ENCODE results near the gene DTYMK.
"Not testable (repeated sequence)": the region's sequence is repeated elsewhere in the genome, so short reads cannot be mapped to it uniquely, and the experiment has no call there.

Gene DTYMK, protein sequence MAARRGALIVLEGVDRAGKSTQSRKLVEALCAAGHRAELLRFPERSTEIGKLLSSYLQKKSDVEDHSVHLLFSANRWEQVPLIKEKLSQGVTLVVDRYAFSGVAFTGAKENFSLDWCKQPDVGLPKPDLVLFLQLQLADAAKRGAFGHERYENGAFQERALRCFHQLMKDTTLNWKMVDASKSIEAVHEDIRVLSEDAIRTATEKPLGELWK

GRCh38 chr2:241686650-241687425, at the start of gene DTYMK:
DTYMK (minus strand) TSS chr2:241686815; CDS start chr2:241686783, 32 bp downstream.
- peak; percentile 63 for DNase-seq (ENCODE audit: low read depth, low spot score)

GRCh38 chr2:241736111-241736510, 49.5 kb upstream of the DTYMK start:
- no peak for DNase-seq (ENCODE audit: low read depth, low spot score)

DNA sequence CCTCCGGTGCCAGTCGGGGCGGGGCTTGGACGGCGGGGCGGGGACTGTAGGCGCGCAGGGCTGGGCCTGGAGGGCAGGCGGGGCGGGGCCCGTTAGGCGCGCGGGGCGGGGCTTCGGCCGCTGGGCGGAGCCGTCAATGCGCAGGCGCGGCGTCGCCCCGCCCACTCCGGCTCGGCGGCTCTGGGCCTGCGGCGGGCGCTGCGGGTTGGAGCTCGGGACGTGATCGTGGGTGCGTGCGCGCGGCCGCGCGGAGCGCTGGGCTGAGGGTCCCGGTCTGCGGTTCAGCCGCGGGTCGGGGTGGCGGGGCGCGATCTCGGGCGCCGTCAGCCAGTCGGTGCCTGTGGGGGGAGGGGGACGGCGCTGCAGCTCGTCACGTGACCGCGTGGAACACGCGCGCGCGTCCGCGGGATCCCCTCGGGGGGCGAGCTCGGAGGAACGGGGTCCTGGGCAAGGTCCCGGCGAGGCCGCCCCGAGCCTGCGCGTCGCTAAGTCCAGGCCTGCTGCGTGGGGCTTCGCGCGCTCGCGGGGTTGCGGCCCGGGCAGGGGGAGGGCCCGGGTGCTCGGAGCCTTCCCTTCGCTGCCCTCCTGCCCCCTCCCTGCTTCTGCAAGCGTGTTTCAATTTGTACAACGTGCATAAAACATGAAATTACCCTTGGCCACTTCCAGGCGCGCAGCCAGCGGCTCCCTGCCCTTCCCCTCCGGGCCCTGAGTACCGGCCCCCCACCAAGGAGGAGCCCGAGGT, 48.0 kb upstream of the DTYMK start, which contains the start of gene D2HGDH:
TSS of gene D2HGDH (plus strand) at position 164 of the 742 bp plus-strand sequence. CDS start 595 bp downstream, outside the sequence.
- no peak for DNase-seq (ENCODE audit: low read depth, low spot score)

DNA sequence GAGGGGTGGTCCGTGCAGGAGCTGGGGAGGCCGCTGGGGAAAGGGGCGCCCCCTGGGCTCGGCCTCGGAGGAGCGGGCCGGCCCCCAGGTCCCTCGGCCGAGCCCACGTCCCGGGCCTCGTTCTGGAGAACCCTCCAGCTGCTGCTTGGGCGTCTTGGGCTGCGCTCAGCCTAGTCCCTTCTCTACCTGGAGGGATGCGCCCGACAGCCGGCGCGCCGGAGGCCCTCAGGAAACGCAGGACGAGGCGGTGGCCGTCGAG, 47.5 kb upstream of the DTYMK start:
- no peak for DNase-seq (ENCODE audit: low read depth, low spot score)

GRCh38 chr2:241733391-241734207, 47.0 kb upstream of the DTYMK start:
- DNase-seq (ENCODE audit: low read depth, low spot score), result no peak

GRCh38 chr2:241732513-241733186, 46.0 kb upstream of the DTYMK start:
- not testable (repeated sequence) for DNase-seq (ENCODE audit: low read depth, low spot score)

DNA sequence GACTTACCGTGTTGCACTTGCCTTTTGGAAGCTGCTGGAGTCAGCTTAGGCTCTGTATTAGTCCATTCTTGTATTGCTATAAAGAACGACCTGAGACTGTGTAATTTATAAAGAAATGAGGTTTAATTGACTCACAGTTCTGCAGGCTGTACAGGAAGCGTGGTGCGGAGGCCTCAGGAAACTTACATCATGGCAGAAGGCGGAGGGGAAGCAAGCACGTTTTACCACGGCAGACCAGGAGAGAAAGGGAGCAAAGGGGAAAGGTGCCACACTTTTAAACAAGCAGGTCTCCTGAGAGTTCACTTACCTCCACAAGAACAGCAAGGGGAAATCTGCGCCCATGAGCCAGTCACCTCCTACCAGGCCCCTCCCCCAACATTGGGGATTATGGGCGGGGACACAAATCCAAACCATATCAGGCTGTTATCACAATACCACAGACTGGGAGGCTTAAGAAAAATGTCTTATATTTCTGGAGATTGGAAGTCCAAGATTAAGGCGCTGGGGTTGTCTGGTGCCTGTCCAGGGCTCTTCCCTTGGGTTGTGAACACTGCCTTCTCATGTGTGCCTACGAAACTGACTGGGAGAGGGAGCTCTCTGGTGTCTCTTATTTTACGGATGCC, 44.2 kb upstream of the DTYMK start:
- DNase-seq (ENCODE audit: low read depth, low spot score), result no peak

DNA sequence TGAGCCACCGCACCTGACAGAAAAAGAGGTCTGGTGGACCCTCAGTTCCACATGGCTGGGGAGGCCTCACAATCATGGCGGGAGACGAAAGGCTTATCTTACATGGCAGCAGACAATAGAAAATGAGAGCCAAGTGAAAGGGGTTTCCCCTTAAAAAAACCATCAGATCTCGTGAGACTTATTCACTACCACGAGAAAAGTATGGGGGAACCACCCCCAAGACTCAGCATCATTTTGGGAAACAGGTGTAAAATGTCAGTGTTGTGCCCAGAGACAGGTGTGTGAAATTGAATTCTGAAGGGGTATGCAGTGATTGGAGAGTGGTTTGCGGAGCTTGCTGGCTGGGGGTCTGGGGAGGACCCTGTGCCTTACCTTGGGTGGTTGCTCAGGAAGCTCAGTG, 43.3 kb upstream of the DTYMK start:
- no peak for DNase-seq (ENCODE audit: low read depth, low spot score)

- no peak for DNase-seq (ENCODE audit: low read depth, low spot score)
Observed at GRCh38 chr2:241728627-241729026, 42.0 kb upstream of the DTYMK start.

DNA sequence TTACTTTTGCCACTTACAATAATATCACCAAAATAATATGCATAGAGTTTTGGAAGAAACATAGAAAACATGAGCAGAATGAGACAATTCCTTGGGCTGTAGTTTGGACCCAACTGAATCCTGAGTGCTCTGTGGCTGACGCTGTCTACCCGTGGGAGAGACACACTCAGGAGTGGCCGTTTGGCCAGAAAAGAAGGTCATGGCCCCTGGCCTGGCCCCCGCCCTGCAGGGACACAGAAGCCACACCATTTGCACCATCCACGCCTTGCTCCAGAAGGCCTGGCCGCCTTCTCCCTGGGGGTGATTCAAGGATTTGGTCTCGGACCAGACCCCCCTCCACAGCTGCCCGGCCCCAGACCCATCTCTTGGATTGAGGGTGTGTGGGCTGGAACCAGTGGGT, 41.4 kb upstream of the DTYMK start:
- DNase-seq (ENCODE audit: low read depth, low spot score), result no peak

GRCh38 chr2:241726459-241726858, 39.8 kb upstream of the DTYMK start:
- DNase-seq (ENCODE audit: low read depth, low spot score), result no peak

GRCh38 chr2:241724975-241725870, 38.6 kb upstream of the DTYMK start:
- no peak for DNase-seq (ENCODE audit: low read depth, low spot score)

DNA sequence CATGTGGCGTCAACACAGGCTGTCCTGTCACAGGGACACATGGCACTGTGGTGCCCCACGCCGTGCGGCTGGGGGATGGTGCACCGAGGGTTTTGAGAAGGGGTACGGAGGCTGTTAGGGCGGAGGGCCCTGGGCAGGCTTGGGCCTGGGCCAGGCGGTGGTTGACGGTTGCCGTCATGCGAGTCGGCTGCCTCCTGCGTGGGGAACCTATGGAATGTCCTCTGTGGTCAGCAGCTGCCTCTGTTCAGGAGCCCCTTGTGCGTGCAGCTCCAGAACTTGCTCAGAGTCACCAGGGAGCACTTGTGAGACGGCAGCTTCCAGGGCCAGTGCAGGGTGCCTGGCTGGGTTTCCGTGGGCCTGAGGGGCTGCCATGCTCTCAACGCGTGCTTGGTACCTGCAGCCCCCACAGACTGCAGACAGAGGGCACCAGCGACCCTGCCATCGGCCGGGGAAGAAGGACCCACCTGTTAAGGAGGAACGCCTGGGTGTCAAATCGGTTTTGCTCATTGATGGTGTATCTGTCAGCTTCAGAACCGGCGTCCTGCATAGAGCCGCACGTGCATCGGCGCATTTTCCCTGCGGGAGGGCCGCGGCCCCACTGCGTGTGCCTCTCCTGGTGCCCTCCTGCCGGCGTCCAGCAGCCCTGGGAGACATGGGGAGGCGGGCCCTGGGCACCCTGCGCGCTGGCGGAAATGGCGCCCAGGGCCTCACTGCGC, 37.8 kb upstream of the DTYMK start:
- DNase-seq (ENCODE audit: low read depth, low spot score), result no peak

- DNase-seq (ENCODE audit: low read depth, low spot score), result no peak
Observed at GRCh38 chr2:241722896-241723454, 36.4 kb upstream of the DTYMK start.

GRCh38 chr2:241721852-241722251, 35.2 kb upstream of the DTYMK start:
- DNase-seq (ENCODE audit: low read depth, low spot score), result no peak

DNA sequence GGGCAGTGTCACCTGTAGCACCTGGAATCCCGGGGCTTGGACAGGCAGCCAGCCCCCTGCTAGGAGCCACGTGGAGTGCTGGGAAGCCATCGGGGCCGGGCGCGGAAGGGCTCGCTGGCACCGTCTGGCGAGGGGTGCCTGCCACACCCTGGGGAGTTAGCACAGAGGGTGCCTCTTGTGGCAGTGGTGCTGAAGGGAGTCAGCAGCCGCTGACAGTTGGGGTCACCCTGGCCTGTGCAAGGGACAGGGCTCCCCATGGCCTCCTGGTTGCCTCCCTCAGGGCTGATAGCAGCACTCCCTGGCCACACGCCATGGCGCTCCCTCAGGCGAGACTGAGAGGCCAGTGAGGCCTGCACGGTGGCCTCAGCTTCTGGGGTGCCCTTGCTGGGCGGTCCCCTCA, 33.9 kb upstream of the DTYMK start:
- DNase-seq (ENCODE audit: low read depth, low spot score), result no peak

DNA sequence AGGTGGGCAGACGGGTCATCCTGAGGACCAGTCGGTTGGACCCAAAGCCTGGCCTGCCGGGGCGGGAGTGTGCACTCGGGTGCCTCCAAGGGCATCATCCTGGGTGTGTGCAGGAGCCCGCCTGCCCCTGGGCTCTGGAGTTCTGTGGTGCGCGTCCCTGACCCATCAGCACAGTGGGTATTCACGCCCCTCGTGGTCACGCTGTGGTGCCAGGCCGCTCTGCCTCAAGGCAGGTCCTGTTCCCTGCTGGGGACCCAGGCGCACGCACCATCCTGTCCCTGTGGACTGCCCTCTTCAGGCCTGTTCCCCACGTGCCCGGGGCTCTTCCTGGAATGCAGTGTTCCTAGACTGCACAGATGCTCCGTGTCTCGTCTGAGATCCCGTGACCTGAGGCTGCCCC, 33.5 kb upstream of the DTYMK start:
- DNase-seq (ENCODE audit: low read depth, low spot score), result no peak

DNA sequence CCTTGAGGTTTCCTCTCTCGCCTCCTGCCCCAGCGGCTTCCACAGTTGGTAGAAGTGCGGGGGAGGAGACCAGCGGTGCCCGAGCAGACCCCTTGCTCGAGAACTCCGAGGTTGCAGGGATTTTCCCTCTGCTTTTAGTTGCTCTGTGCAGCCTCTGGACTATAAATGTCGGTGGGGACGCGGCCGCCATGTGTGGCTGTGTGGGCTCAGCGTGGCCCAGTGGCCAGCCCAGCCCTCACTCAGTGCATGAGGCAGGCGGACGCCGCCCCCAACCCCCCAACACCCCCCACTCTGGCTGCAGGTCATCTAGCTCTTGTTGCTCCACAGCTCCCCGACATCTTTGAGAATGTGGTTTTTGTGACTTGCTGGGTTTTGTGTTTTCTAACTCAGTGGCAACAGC, 32.5 kb upstream of the DTYMK start:
- DNase-seq (ENCODE audit: low read depth, low spot score), result no peak

- no peak for DNase-seq (ENCODE audit: low read depth, low spot score)
Observed at GRCh38 chr2:241708879-241709278, 22.3 kb upstream of the DTYMK start.

Data from iPS DF 19.7 (cell line).